Lower leg skin (tissue), 4 donors: ENCODE measurements around the gene VPS41. TPM values are rescaled to one million over a fixed set of nuclear protein-coding genes. Genes with fewer than 3 reads are reported as not detected.

Source experiments
- DNase-seq, 2 donors: peaks; one replicate each; pipeline ENCODE4 v3.0.0-alpha.2; 2019; ENCODE audit warnings: low spot score in 2 of 2
- H3K4me3 ChIP-seq: fragments of 200-600 bp; sonication (generic); 2 replicates; pipeline ENCODE4 v1.5.1; 2017; ENCODE audit warnings: mild to moderate bottlenecking, low read depth; ENCODE audit not compliant: poor library complexity, severe bottlenecking
- POLR2A ChIP-seq, 2 donors: fragments of 450-650 bp; IDR thresholded peaks; one replicate each; pipeline ENCODE4 v1.6.1; 2016 to 2017; ENCODE audit warnings: antibody characterized with exemption in 2 of 2, mild to moderate bottlenecking in 1 of 2, moderate library complexity in 1 of 2
- WGBS, 2 donors: methylation state at CpG; one replicate each; pipeline ENCODE4 v1.1.5; 2018; 5-methylcytosine and 5-hydroxymethylcytosine counted together
- intact Hi-C: fragments of 100-400 bp; cut with DNase I; formaldehyde crosslinking; loops from one replicate; pipeline ENCODE4 v1.15.0; 2023; ENCODE audit warnings: low total_unique reads
- total RNA-seq, 4 donors: library from RNA; depleted of rRNA; stranded (reverse); fragments of >200 nt; gene quantifications; one replicate each; pipeline ENCODE4 v1.1.0, GENCODE V29; 2016
- TF ChIP-seq, protein P1 (sequence below), 3 donors: fragments of 450-650 bp; IDR thresholded peaks; one replicate each; pipeline ENCODE4 v1.5.1; 2016; ENCODE audit warnings: antibody characterized with exemption in 3 of 3, mild to moderate bottlenecking in 3 of 3, moderate library complexity in 2 of 3

Gene VPS41
- total RNA-seq, 4 donors from 2014 or later, result 37.8 to 47.7 (median 41.0) TPM

- DNase-seq, result no peak
- TF ChIP-seq POLR2A (IDR thresholded peaks at IDR 0.05), result no peak
- TF ChIP-seq, protein P1, sequence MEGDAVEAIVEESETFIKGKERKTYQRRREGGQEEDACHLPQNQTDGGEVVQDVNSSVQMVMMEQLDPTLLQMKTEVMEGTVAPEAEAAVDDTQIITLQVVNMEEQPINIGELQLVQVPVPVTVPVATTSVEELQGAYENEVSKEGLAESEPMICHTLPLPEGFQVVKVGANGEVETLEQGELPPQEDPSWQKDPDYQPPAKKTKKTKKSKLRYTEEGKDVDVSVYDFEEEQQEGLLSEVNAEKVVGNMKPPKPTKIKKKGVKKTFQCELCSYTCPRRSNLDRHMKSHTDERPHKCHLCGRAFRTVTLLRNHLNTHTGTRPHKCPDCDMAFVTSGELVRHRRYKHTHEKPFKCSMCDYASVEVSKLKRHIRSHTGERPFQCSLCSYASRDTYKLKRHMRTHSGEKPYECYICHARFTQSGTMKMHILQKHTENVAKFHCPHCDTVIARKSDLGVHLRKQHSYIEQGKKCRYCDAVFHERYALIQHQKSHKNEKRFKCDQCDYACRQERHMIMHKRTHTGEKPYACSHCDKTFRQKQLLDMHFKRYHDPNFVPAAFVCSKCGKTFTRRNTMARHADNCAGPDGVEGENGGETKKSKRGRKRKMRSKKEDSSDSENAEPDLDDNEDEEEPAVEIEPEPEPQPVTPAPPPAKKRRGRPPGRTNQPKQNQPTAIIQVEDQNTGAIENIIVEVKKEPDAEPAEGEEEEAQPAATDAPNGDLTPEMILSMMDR (IDR thresholded peaks at IDR 0.05), result no peak
- intact Hi-C loops, result no loop called here
- WGBS, 2 donors, result 92 to 94% methylated on average over 5 of the region's 5 CpGs
- no peak overlapping the region for H3K4me3 ChIP-seq
Observed at GRCh38 chr7:38829488-38830165, 79.4 kb downstream of the VPS41 start.

DNA sequence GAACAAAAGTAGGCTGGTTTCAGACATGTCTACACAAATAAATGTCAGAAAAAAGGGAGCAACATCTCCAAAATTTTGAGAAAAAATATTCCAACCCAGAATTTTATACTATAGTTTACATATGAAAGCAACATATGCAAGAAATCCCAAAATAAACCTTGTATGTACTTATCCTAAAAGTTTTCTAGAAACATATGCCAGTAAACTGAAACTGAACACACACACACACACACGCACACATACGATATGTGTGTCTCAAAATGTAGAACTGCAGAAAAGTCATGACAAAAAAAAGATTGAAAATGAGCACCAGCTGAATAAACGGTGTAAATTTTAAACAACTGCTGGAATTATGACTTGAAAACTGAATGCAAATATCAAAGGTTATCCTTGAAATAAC lies 81.0 kb downstream of the VPS41 start:
- intact Hi-C loops, result no loop called here
- TF ChIP-seq, protein P1 (IDR thresholded peaks at IDR 0.05), result no peak
- TF ChIP-seq POLR2A (IDR thresholded peaks at IDR 0.05), result no peak
- no peak for DNase-seq
- no peak overlapping the region for H3K4me3 ChIP-seq
- WGBS, 2 donors, result 89 to 92% methylated on average over 3 of the region's 3 CpGs

DNA sequence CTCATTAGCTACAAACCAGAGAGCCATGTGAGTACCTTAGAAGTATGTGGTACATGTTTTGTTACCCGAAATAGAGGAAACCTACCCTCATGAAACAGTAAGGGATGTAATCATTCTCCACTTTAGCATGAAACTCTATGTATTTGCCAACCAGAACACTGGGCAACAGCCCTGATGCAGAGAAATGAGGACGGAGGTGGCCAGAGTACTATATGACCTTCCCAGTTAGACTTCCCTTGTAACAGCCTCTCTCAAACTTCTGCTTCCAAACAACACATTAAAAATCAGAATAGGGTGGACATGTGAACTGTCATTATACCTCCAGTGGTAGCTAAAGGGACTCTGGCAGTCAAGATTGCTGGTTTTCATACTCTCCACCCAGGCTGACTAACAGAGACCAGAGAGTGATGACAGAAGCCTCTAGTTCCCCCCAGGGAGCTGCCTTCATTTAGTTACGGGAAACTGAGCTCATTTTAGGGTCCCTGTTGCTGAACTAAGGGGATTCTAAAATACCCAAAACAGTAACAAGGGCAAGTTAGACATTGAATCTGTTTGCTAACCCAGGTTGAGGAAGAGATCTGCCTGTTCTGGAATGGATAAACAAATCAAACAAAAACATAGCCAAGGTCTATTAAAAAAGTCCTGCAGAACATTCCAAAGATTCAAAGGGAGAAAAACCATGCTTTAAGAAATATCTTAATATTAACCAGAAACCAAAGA lies 83.1 kb downstream of the VPS41 start:
- intact Hi-C loops, result no loop called here

DNA sequence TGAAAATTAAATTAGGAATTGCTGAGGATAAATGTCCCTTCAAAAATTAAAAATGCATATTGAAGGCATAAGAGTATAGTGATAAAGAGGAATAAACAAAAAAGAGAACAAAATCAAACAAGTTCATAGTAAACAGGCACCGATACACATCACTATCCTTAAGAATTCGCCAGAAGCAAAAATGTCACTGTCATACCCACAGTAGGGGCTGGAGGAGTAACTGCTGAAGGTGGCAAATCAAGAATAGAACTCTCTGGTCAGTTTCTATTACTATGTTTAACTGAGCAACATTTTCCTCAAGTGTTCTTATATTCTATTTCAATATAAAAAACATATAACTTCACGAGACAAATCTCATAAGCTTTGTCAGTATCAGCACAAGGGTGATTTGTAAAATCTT lies 84.0 kb downstream of the VPS41 start:
- no peak overlapping the region for H3K4me3 ChIP-seq
- TF ChIP-seq, protein P1 (IDR thresholded peaks at IDR 0.05), result no peak
- no peak for TF ChIP-seq POLR2A (IDR thresholded peaks at IDR 0.05)
- WGBS, 2 donors, result 94 to 95% methylated on average over 3 of the region's 3 CpGs
- no peak for DNase-seq
- intact Hi-C loops, result no loop called here

More for the DNA sequence above, 83.1 kb downstream of the VPS41 start:
- TF ChIP-seq POLR2A (IDR thresholded peaks at IDR 0.05), result no peak
- TF ChIP-seq, protein P1 (IDR thresholded peaks at IDR 0.05), result no peak
- H3K4me3 ChIP-seq, result no peak overlapping the region
- WGBS, 2 donors, result 63 to 67% methylated on average over 3 of the region's 3 CpGs
- peak in 1 of 2 donors; percentile 17 for DNase-seq

GRCh38 chr7:38822549-38822948 lies 86.4 kb downstream of the VPS41 start:
- 93% methylated on average over 1 of the region's 1 CpG for WGBS, 2 donors
- no peak overlapping the region for H3K4me3 ChIP-seq
- intact Hi-C loops, result no loop called here
- no peak for DNase-seq
- TF ChIP-seq, protein P1 (IDR thresholded peaks at IDR 0.05), result no peak
- no peak for TF ChIP-seq POLR2A (IDR thresholded peaks at IDR 0.05)
